AG04450 (cell line): ENCODE results near the gene TEKT4. TPM values are rescaled to one million over a fixed set of nuclear protein-coding genes. Genes with fewer than 3 reads are reported as not detected.

ENCODE experiments used
- CTCF ChIA-PET: fragments of 300-600, 350-600 bp; formaldehyde crosslinking; extraction: SDS; loops from one replicate; lab custom pipeline; 2022; ENCODE audit warnings: antibody characterized with exemption, inconsistent platforms; lab: Charles Lee
- POLR2A ChIA-PET: fragments of 350-600 bp; formaldehyde crosslinking; extraction: SDS; loops from one replicate; lab custom pipeline; 2021; ENCODE audit warnings: antibody characterized with exemption, inconsistent platforms; lab: Yijun Ruan, JAX
- DNase-seq: peaks from one replicate; pipeline ENCODE4 v3.0.0-alpha.2; 2011; ENCODE audit warnings: low read depth, low spot score
- H3K27ac ChIP-seq: one replicate; pipeline ENCODE4 v1.5.1; 2012; ENCODE audit warnings: low read depth, low read length, control low read depth
- H3K27me3 ChIP-seq: one replicate; pipeline ENCODE4 v1.6.0; 2012; ENCODE audit warnings: low read length; ENCODE audit not compliant: control insufficient read depth, insufficient read depth
- H3K4me3 ChIP-seq: 2 replicates; pipeline ENCODE4 v1.5.1; 2011; ENCODE audit warnings: mild to moderate bottlenecking, low read depth, low read length, control low read depth
- H3K9me3 ChIP-seq: 2 replicates; pipeline ENCODE4 v1.5.1; 2012; ENCODE audit warnings: low read length; ENCODE audit not compliant: control insufficient read depth, insufficient read depth
- polyA plus RNA-seq: library from polyadenylated mRNA; depleted of rRNA; stranded (reverse); fragments of >200 nt; gene quantifications from 2 replicates; pipeline ENCODE4 v1.2.3, GENCODE V29; 2011
- TF ChIP-seq, protein P1 (sequence below): IDR thresholded peaks from 2 replicates; pipeline ENCODE4 v1.5.1; 2011; ENCODE audit warnings: low read depth, low read length, control low read depth, inconsistent platforms

TEKT4 gene
- polyA plus RNA-seq, 1 experiment: not detected

DNA sequence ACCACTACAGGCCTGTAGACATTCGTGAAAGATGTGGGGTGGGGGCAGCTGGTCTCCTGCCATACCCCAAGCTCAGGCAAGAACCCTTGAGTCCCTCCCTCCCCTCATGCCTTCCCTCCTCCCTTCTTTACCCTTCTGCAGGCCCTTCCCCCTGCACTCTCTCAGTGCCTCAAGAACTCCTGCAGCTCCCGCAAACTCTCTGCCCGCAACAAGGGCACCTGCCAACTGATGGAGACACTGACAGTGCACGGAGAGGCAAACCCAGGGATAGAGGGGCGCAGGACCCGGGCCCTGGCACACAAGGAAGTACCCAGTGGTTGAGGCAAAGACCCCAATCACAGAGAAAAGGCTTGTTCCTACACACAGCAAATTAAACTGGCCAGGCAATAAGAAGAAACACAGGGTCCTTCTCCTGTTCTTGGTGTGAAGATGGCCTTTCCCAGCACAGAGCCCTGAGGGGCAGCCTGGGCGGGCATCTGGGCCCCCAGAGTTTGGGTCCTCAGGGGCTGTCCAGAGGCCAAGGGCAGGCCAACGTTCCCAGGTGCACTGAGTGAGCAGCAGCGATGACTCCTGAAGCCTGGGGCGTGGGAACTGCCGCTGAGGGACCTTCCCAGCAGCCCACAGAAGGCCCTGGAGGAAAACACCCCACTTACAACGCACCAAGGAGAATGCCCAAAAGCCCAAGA, 1.6 kb downstream of the TEKT4 start:
- CTCF ChIA-PET: no interaction called here

DNA sequence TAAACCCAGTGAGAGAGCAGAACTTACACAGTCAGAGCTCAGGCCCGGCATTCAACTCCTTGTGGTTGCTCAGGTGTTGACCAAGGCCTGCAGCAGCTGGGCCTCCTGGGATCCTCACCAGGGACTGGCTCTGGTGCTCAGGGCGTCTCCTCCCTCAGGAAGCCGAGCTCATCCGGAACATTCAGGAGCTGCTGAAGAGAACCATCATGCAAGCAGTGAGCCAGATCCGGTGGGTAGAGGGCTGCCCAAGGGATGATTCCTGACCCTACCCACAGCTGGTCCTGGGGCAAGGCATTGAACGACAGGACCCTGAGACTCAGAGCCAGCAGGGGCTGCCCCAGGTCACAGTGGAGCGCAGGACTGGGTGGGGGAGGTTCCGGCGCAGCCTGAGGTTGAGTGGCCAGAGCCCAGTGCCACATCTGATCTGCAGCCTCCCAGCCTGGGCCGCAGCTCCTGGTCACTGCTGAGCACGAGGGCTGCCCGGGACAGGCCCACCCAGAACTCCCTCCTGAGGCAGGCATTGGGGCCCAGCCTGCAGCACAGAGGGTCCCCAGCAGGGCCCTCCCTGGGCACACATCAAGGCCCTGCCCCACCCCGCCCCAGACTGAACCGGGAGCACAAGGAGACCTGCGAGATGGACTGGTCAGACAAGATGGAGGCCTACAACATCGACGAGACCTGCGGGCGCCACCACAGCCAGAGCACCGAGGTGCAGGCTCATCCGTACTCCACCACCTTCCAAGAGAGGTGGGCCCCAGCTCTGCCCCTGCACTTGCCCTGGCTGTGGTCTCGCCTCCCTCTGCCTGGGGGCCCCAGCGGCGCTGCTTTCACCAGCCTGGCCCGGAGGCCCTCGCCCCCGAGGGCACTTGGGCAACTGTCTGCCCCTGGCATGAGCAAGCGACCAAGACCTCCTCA, 2.4 kb downstream of the TEKT4 start:
- H3K4me3 ChIP-seq: no peak overlapping the region
- no peak for DNase-seq
- no peaks in the 10 kb centered on the region for H3K27me3 ChIP-seq
- ChIA-PET POLR2A (no interaction called here), CTCF (no interaction called here)
- no peak overlapping the region for H3K27ac ChIP-seq
- TF ChIP-seq, protein P1, sequence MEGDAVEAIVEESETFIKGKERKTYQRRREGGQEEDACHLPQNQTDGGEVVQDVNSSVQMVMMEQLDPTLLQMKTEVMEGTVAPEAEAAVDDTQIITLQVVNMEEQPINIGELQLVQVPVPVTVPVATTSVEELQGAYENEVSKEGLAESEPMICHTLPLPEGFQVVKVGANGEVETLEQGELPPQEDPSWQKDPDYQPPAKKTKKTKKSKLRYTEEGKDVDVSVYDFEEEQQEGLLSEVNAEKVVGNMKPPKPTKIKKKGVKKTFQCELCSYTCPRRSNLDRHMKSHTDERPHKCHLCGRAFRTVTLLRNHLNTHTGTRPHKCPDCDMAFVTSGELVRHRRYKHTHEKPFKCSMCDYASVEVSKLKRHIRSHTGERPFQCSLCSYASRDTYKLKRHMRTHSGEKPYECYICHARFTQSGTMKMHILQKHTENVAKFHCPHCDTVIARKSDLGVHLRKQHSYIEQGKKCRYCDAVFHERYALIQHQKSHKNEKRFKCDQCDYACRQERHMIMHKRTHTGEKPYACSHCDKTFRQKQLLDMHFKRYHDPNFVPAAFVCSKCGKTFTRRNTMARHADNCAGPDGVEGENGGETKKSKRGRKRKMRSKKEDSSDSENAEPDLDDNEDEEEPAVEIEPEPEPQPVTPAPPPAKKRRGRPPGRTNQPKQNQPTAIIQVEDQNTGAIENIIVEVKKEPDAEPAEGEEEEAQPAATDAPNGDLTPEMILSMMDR: no peak
- peaks cover 26% of the 10 kb centered on the region for H3K9me3 ChIP-seq

More for the DNA sequence above, 1.6 kb downstream of the TEKT4 start:
- Histone ChIP-seq H3K4me3 (no peak overlapping the region), H3K9me3 (peaks cover 23% of the 10 kb centered on the region), H3K27me3 (no peaks in the 10 kb centered on the region), H3K27ac (no peak overlapping the region)
- TF ChIP-seq, protein P1: no peak
- POLR2A ChIA-PET: no interaction called here
- DNase-seq: no peak

DNA sequence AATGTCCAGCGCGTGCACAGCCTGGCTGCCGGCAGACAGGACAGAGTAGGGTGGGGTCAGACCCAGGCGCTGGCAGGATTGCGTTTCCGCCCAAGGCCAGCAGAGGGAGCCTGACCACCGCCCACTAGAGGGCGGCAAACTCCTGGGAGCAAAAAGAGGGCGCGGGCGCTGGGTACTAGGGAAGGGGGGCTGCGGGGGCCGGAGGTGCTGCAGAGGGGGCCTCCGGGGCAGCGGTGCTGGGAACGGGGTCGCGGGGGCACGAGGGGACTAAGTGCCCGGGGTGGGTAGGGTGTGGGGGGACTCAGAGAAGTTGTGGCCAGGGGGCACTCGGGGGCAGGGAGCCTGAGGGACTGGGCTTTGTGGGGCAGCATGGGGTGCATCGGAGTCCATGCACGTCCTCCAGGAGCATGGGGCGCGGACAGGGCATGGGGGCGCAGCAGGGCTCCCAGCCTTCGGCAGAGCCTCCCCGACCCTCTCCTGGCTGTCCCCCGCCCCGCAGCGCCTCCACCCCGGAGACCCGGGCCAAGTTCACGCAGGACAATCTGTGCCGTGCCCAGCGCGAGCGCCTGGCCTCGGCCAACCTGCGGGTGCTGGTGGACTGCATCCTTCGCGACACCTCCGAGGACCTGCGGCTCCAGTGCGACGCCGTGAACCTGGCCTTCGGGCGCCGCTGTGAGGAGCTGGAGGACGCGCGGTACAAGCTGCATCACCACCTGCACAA, 3.2 kb downstream of the TEKT4 start:
- ChIA-PET POLR2A (no interaction called here), CTCF (no interaction called here)
- TF ChIP-seq, protein P1: peak; percentile 61
- no peak overlapping the region for H3K4me3 ChIP-seq
- H3K27ac ChIP-seq: no peak overlapping the region
- H3K27me3 ChIP-seq: no peaks in the 10 kb centered on the region
- H3K9me3 ChIP-seq: peaks cover 30% of the 10 kb centered on the region
- DNase-seq: no peak

DNA sequence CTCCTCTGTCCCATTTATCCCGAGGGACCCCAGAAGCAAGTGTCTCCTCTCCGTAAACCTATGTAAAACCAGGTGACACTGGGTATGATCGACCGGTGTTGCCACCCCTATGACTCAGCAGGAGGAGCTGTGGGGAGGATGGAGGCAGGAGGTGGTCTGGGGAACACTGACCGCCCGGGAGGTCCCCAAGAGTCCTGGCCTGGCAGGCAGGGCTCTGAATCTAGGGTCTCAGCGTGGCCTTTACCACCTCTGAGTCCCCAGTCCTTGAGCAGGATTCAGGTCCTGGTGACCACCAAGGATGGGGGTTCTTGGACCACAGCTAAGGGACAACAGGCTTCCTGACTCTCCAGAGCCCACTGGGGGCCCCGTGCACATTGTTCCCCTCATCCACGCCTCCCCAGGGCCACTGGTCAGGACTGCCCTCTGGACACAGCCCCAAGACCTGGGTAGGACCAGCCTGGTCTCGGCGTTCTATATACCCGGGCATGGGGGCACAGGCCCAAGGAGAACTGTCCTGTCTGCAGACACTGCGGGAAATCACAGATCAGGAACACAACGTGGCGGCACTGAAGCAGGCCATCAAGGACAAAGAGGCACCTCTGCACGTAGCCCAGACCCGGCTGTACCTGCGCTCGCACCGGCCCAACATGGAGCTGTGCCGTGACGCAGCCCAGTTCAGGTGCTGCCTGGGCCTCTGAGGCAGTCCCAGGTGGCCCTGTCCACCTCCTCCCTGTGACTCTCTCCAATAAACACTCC, 4.0 kb downstream of the TEKT4 start:
- ChIA-PET CTCF (interaction anchor here (1.1 kb wide), 1 partner anchor 82 kb away, joined by 3 read pairs; no protein-coding TSS in a partner anchor), POLR2A (no interaction called here)
- TF ChIP-seq, protein P1: no peak
- Histone ChIP-seq H3K4me3 (no peak overlapping the region), H3K9me3 (peaks cover 36% of the 10 kb centered on the region), H3K27me3 (no peaks in the 10 kb centered on the region), H3K27ac (no peak overlapping the region)
- DNase-seq: no peak
